ENCODE measurements around the gene PKHD1.
"Not testable (repeated sequence)": the region's sequence is repeated elsewhere in the genome, so short reads cannot be mapped to it uniquely, and the experiment has no call there.

The PKHD1 gene

DNA sequence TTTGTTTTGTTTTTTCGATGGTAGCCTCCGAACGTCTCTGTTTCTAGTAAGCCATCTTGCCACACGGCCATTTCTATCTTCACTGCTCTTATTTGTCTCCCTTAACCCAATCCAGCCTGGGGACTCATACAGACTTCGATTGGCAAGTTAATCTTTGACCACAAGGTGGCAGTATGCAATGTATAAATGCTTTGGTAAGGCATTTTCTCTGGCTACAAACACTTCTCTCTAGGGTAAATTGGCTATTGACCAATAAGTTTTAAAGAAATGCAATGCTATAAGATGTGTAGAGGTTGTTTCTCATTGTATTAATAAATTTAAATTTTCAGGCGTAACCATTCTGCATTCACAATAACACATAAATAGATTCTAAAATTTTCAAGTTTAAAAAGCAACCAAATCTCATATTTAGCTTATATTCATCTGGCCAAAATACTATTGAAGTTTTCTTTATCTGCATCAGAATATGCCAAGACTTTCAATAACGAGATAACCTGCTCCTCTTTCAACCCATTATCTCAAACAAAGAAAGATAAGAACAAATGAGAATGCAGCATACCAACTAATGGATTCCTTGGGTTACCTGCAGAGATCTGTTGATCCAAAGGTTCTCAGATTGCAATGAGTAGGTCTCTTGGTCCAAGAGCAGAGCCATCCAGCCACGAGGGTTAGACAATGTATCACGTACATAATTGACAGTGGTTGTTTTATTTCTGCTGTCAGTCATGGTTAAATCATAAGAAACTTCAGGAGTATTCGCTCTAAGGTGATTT, 231.9 kb downstream of the PKHD1 start:
- peak; percentile 55 for DNase-seq (ENCODE audit: low spot score)

- DNase-seq (ENCODE audit: low spot score): no peak
Measured at GRCh38 chr6:51854876-51855275, 232.5 kb downstream of the PKHD1 start.

GRCh38 chr6:51854347-51854746, 233.1 kb downstream of the PKHD1 start:
- no peak for DNase-seq (ENCODE audit: low spot score)

GRCh38 chr6:51853109-51853508, 234.3 kb downstream of the PKHD1 start:
- not testable (repeated sequence) for DNase-seq (ENCODE audit: low spot score)

- DNase-seq (ENCODE audit: low spot score): no peak
Measured at GRCh38 chr6:51846531-51846930, 240.9 kb downstream of the PKHD1 start.

DNA sequence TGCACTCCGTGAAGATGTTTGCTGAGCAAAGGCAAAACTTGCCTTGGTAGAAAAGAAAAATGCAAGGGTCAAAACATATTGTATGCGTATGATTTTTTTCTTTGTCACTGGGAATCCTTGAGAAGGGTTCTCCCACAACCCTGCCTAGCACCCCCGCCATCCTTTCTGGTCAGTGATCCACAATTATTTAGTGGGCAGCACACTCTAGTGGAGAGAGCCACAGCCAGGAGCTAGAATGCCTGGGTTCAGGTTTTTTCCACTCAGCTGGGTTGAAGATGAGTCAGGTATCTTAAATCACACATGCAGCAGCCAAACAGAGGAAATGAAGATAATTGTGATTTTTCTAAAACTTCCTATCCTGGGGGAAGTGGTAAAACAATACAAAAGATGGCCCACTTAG, 243.1 kb downstream of the PKHD1 start:
- no peak for DNase-seq (ENCODE audit: low spot score)

DNA sequence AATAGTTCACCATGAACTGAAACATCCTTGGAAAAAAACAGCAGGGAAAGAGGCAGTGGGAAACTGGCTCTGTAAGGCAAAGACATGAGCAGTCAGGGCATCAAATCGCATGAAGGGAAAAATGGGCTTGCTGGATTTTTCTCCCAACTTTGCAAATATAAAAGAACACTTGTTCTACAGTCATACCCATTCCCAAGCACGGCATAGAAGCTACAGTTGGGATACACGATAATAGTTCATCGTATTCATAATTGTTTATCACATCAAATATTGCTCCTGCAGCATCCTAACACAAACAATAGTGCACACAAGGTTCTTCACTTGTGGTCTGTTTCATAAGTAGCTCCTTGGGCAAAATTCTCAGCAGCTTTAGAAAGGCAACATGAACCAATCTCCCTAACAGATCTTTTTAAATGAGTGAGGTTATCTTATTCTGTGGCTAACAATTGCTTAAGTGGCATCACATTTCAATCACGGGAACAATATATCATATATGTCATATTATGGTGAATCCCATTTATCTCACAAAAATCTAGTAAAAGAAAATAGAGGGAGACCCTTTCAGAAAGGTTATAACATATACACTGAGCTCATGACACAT, 243.9 kb downstream of the PKHD1 start:
- DNase-seq (ENCODE audit: low spot score): no peak

GRCh38 chr6:51842804-51843378, 244.5 kb downstream of the PKHD1 start:
- DNase-seq (ENCODE audit: low spot score): no peak

- DNase-seq (ENCODE audit: low spot score): no peak
Measured at GRCh38 chr6:51842061-51842803, 245.2 kb downstream of the PKHD1 start.

- DNase-seq (ENCODE audit: low spot score): no peak
Measured at GRCh38 chr6:51841626-51842025, 245.8 kb downstream of the PKHD1 start.

DNA sequence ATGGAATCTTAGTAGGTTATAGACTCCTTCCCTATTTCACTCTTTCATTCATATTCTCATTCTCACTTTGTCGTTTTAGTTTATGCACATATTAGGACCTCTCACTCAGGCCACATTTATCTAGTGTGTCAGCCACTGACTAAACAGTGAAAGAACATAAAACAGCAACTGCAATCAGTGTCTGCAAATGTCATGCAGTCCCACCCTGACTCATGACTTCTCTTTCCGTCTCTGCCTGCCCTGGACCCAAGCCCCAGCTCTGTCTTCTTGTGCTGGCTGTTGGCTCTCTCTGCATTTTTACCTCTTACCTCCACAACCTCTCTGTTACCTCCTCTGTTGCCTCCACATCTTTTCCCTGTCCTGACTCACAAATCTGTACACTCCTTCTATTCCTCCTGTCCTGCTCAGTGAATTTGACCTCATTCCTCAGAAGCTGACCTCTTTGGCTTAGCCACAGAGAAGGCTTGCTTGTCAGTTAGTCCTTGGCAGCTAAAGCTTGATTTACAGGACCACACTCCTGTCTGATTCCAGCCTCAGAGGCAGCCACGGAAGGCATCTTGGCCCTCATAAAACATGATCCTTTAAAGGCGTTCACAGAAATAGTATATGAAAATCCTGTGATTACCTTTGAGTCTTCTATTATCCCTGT, 247.6 kb downstream of the PKHD1 start:
- no peak for DNase-seq (ENCODE audit: low spot score)

- no peak for DNase-seq (ENCODE audit: low spot score)
Measured at GRCh38 chr6:51830666-51831065, 256.7 kb downstream of the PKHD1 start.

DNA sequence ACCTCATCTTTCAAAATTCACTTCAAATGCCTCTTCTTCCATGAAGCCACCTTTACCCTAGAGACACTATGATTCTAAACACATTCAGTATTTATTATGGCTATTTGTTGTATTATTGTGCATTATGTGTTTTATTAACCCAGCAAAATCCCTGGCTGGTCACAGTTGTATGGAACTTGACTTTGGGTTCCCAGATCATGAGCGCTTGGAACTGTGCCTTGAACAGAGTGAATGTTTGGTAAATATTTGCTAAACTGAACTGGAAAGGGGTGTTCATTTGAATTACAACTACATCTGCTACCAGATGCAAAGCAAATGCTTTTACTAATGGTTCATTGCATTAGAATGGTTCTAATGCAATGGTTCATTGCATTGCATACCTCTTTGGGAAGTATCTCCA, 259.8 kb downstream of the PKHD1 start:
- no peak for DNase-seq (ENCODE audit: low spot score)

DNA sequence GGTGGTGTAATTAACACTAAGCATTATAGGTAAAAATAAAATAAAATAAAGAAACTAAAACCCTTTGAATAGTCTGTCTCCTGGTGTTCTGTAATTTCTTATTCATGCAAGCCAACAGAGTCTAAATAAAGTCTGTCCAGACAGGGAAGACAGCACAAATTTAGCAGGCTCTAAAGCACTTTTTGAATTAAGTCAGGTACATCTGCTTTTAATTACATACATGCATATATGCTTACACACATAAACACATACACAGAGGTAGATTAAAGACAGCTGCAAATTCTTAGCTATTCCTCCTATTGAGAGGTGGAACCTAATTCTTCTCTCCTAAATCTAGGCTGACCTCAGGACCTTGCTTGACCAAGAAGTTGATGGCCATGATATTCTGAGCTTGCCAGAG, 262.5 kb downstream of the PKHD1 start:
- DNase-seq (ENCODE audit: low spot score): no peak

DNA sequence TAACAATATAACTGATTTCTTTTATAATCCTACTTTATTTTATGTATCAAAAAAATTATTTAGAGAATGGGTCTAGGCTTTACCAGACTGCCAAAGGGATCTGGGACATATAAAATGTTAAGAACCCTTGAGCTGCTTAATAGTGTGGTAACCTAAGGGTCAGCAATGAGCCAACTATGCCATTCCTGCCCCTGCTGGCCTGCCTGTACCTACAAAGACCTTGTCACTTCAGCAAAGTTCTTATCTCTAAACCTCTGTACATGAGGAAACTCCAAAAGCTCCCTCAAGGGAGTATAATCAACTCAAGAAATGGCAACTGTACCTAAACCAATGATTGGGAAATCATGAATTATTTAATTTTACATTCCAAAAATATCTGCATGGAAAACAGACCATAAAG, 266.9 kb downstream of the PKHD1 start:
- DNase-seq (ENCODE audit: low spot score): no peak

DNA sequence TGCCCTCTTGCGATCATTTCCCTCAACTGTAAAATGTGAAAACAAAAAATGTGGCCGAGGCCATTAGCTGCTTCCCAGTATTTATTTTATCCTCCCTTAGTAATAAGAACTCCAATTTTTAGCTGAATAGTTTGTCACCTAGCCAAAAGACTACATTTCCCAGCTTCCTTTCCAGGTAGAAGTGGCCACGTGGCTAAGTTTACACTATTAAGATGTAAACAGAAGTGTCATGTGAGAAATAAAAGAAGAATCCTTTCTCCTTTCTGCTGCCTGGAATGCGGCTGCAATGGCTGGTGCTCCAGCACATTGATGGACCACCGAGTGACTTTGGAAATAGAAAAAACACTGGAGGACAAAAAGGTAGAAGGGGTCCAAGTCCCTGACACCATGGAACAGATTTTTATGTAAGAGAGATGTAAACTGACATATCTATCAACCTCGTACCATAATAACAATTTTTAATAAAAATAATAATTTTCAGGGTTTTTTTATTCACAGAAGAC, 268.8 kb downstream of the PKHD1 start:
- no peak for DNase-seq (ENCODE audit: low spot score)

GRCh38 chr6:51817832-51818231, 269.6 kb downstream of the PKHD1 start:
- DNase-seq (ENCODE audit: low spot score): no peak

DNA sequence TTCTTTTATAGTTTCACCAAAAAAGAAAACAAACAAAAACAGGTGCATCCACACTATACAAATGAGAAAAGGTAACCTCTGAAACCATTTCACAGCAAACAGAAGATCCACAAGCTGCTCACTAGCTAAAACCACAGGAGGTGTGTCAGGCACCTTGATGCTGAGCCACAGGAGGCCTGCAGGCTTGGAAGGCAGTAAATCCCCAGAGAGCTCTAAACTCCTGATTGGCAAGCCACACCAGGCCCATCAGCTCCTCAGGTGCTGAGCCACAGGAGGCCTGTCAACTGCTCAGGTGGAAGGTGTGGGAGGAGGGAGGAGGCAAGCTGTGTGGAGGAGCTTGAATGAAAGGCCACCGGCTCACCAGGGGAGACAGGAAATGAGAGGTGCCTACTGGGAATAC, 273.0 kb downstream of the PKHD1 start:
- DNase-seq (ENCODE audit: low spot score): no peak

DNA sequence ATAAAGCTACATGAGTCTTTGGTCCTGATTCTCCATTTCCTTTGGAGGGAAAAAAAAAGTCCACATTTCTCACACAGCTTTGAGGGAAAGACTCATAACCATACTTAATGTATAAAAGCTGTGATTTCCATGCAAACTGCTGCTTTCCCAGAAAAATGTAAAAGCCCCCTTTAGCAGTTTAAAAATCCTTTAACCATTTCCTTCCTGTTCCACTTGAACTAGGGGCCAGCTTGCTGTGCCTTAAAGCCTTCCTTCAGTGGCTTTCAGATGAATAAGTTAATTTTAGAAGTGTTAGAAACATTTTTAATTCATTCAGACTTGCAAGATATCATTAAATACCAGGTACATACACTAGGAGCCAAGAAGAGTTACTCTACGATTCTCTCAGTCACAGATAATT, 273.5 kb downstream of the PKHD1 start:
- no peak for DNase-seq (ENCODE audit: low spot score)

DNA sequence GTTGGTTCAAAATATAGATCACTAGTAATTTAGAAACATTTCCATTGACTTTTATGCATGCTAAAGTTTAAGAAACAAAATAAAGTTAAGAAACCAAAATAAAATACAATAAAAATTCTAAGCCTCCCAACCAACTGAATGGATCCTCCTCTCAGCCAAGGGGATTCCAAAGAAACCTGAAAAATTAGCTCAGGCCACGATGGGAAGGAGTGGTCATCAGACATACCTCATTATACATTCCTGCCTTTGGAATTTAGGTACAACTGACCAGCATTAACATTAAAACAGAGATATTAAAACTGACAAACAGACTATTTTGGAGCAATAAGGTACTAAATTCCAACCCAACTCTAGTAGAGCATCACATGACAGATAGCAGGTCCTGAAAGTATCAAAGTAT, 275.2 kb downstream of the PKHD1 start:
- no peak for DNase-seq (ENCODE audit: low spot score)

DNA sequence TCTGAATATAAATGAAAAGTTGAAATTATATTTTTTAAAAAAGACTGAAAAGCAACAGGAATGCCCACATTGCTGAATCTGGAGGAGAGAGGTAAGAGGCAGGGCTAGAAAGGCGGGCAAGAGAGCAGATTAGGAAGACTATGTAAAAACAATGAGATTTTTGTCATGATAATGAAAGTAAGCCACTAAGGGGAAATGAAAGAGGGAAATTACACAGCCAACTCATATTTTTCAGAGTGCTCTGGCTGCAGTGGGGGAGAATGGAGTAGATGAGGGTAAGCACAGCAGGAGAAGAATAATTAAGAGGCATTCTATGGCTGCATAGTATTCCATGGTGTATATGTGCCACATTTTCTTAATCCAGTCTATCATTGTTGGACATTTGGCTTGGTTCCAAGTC, 281.9 kb downstream of the PKHD1 start:
- DNase-seq (ENCODE audit: low spot score): no peak

DNA sequence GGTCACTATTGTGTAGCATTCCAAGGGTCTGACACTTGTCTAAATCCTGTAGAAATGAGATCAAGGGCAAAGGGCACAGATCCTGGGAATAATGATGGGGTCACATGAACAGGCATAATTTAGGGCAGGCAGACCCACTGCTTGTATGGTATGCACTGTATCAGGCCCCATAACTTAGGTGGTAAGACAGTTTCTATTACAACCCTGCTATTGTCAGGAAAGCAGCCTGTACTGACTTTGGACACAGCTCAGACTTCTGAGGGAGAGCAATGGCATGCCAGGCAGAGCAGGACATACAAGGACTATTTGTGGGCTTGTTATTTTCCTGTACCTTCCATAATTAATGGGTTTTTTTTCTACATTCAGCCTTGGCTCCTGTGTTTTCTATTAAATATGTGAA, 286.8 kb downstream of the PKHD1 start:
- DNase-seq (ENCODE audit: low spot score): no peak

Data from hematopoietic multipotent progenitor cell treated with erythropoietin and hydrocortisone succinate and interleukin-3 and kit ligand, for 15 days (in vitro differentiated cells).